Left ventricle myocardium inferior (tissue), 1 donor: ENCODE measurements around the gene PRICKLE2. TPM values are rescaled to one million over a fixed set of nuclear protein-coding genes. Genes with fewer than 3 reads are reported as not detected.

Experiments used
- DNase-seq: peaks from one replicate; pipeline ENCODE4 v3.0.0-alpha.2; 2020
- H3K27ac ChIP-seq: fragments of 200-600 bp; replicated peaks from 2 replicates; pipeline ENCODE4 v1.8.0; 2021
- H3K27me3 ChIP-seq: fragments of 200-600 bp; 2 replicates; pipeline ENCODE4 v1.8.0; 2021; ENCODE audit warnings: low read depth
- H3K36me3 ChIP-seq: fragments of 200-600 bp; 2 replicates; pipeline ENCODE4 v1.8.0; 2021
- H3K4me1 ChIP-seq: fragments of 200-600 bp; 2 replicates; pipeline ENCODE4 v1.8.0; 2021
- H3K4me3 ChIP-seq: fragments of 200-600 bp; 2 replicates; pipeline ENCODE4 v1.8.0; 2021; ENCODE audit warnings: mild to moderate bottlenecking, moderate library complexity
- H3K9me3 ChIP-seq: fragments of 200-600 bp; replicated peaks from 2 replicates; pipeline ENCODE4 v1.8.0; 2021
- intact Hi-C: fragments of 100-400 bp; cut with micrococcal nuclease; formaldehyde crosslinking; loops from one replicate; pipeline ENCODE4 v1.11.0; 2022
- total RNA-seq: library from RNA; stranded (reverse); fragmentation: NEBNext Ultra II Directional; extraction: Animal tissue kit (Norgen Biotek cat#: 25700); gene quantifications from one replicate; pipeline ENCODE4 v1.2.1, GENCODE V29; 2021
- TF ChIP-seq, protein P1 (sequence below): fragments of 200-600 bp; IDR thresholded peaks from 2 replicates; pipeline ENCODE4 v1.8.0; 2021; ENCODE audit warnings: antibody characterized with exemption, mild to moderate bottlenecking, borderline replicate concordance
- donor health status: DM: no; HTN: yes; CAD: no; lungs with severe emphysema.

Gene PRICKLE2
- total RNA-seq, 1 donor from 2014 or later: 8.7 TPM

DNA sequence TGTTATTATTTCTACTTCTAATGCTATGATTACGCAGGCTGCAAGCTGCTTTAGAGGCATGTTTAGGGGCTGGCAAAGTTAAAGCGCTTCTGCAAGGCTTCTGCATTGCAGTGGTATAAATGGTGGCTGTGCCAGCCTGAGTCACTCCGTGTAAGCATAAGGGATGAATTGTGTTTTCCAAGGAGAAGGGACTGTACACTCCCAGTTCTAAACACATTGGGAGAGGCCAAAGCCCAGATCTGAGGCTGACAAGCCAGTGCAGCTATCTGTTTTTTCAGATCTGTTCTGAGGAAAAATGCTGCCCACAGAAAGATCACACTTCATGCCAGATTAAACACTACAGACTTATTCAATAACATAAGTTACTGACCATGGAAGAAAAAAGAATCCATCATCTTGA, 83.8 kb downstream of the PRICKLE2 start:
- H3K27me3 ChIP-seq: no peaks in the 10 kb centered on the region
- intact Hi-C loops: no loop called here
- TF ChIP-seq, protein P1, sequence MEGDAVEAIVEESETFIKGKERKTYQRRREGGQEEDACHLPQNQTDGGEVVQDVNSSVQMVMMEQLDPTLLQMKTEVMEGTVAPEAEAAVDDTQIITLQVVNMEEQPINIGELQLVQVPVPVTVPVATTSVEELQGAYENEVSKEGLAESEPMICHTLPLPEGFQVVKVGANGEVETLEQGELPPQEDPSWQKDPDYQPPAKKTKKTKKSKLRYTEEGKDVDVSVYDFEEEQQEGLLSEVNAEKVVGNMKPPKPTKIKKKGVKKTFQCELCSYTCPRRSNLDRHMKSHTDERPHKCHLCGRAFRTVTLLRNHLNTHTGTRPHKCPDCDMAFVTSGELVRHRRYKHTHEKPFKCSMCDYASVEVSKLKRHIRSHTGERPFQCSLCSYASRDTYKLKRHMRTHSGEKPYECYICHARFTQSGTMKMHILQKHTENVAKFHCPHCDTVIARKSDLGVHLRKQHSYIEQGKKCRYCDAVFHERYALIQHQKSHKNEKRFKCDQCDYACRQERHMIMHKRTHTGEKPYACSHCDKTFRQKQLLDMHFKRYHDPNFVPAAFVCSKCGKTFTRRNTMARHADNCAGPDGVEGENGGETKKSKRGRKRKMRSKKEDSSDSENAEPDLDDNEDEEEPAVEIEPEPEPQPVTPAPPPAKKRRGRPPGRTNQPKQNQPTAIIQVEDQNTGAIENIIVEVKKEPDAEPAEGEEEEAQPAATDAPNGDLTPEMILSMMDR: no peak
- no peak for DNase-seq
- H3K36me3 ChIP-seq: peaks cover 14% of the 10 kb centered on the region
- no peaks in the 10 kb centered on the region for H3K9me3 ChIP-seq
- H3K27ac ChIP-seq: no peak overlapping the region
- H3K4me3 ChIP-seq: no peak overlapping the region
- H3K4me1 ChIP-seq: peaks cover 15% of the 10 kb centered on the region

DNA sequence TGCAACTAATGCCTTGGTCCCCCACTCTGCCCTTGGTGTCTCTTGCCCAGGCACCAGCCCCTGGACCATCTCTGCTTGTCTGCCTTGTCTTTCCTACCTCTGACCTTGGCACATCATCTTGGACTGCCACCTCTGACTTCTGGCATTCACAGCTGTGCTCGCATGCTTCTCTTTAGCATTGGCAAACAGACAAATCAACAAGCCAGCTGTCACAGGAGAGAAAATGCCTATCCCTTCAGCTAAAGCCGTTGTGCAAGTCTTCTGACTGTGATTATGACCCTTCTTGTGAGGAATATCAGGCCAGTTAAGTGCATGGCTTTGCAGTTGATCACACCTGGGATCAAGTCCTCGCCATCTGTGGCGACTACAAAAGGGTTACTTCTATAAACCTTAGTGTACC, 84.6 kb downstream of the PRICKLE2 start:
- Histone ChIP-seq H3K9me3 (no peaks in the 10 kb centered on the region), H3K4me1 (peaks cover 15% of the 10 kb centered on the region), H3K27me3 (no peaks in the 10 kb centered on the region), H3K36me3 (peaks cover 6% of the 10 kb centered on the region), H3K27ac (no peak overlapping the region), H3K4me3 (no peak overlapping the region)
- TF ChIP-seq, protein P1: no peak
- no peak for DNase-seq
- intact Hi-C loops: no loop called here

- H3K27me3 ChIP-seq: no peaks in the 10 kb centered on the region
- no peaks in the 10 kb centered on the region for H3K36me3 ChIP-seq
- H3K4me1 ChIP-seq: peaks cover 5% of the 10 kb centered on the region
- no peak overlapping the region for H3K27ac ChIP-seq
- TF ChIP-seq, protein P1: no peak
- H3K9me3 ChIP-seq: no peaks in the 10 kb centered on the region
- no peak overlapping the region for H3K4me3 ChIP-seq
- no peak for DNase-seq
- intact Hi-C loops: no loop called here
Observed at GRCh38 chr3:64138656-64139375, 86.5 kb downstream of the PRICKLE2 start.

- H3K27me3 ChIP-seq: no peaks in the 10 kb centered on the region
- H3K27ac ChIP-seq: no peak overlapping the region
- H3K36me3 ChIP-seq: no peaks in the 10 kb centered on the region
- H3K4me3 ChIP-seq: no peak overlapping the region
- H3K4me1 ChIP-seq: peaks cover 3% of the 10 kb centered on the region
- TF ChIP-seq, protein P1: no peak
- no peak for DNase-seq
- intact Hi-C loops: no loop called here
- H3K9me3 ChIP-seq: no peaks in the 10 kb centered on the region
Observed at GRCh38 chr3:64138046-64138445, 87.2 kb downstream of the PRICKLE2 start.

DNA sequence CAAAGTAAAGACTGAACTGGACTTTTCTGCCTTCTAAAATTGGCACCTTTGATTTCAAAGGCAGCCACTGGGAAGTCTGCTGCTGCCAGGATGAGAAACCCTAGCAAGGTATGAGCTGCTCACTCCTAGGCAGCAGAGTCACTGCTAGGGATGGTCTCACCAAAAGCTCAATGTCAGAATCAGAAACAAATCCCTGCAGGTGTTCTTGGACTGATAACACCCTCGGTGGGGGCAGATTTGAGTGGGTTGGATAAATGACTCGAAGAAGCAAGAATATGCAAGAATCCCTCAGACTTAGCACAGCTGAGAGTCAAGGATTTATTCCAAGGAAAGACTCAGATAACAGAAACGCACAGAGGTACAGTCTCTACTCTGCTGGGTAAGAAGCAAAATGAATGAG, 90.4 kb downstream of the PRICKLE2 start:
- intact Hi-C loops: no loop called here
- H3K36me3 ChIP-seq: no peaks in the 10 kb centered on the region
- H3K9me3 ChIP-seq: no peaks in the 10 kb centered on the region
- H3K4me3 ChIP-seq: no peak overlapping the region
- no peaks in the 10 kb centered on the region for H3K27me3 ChIP-seq
- peaks cover 9% of the 10 kb centered on the region for H3K4me1 ChIP-seq
- TF ChIP-seq, protein P1: no peak
- H3K27ac ChIP-seq: no peak overlapping the region
- DNase-seq: no peak
